T-helper 2 cell (primary cell): Measurements from ENCODE around the gene FOXC1.

ENCODE experiments used
- DNase-seq, 5 experiments: peaks; one replicate each; pipeline versions ENCODE4 v3.0.0 to v3.0.0-alpha.2; 2012 to 2022

The FOXC1 gene

GRCh38 chr6:1584996-1585668 is 24.6 kb upstream of the FOXC1 start:
- DNase-seq: no peak

GRCh38 chr6:1585669-1586049 is 24.1 kb upstream of the FOXC1 start:
- no peak for DNase-seq

- DNase-seq: no peak
Observed at GRCh38 chr6:1586256-1586655, 23.5 kb upstream of the FOXC1 start.

- DNase-seq: no peak
Observed at GRCh38 chr6:1586861-1587450, 22.8 kb upstream of the FOXC1 start.

- DNase-seq: no peak
Observed at GRCh38 chr6:1587546-1587945, 22.2 kb upstream of the FOXC1 start.

- DNase-seq: no peak
Observed at GRCh38 chr6:1587977-1588376, 21.7 kb upstream of the FOXC1 start.

- no peak for DNase-seq
Observed at GRCh38 chr6:1589208-1589607, 20.5 kb upstream of the FOXC1 start.

- no peak for DNase-seq
Observed at GRCh38 chr6:1590580-1590979, 19.1 kb upstream of the FOXC1 start.

- no peak for DNase-seq
Observed at GRCh38 chr6:1591243-1591642, 18.5 kb upstream of the FOXC1 start.

GRCh38 chr6:1591926-1592325 is 17.8 kb upstream of the FOXC1 start:
- DNase-seq: no peak

GRCh38 chr6:1592852-1593251 is 16.9 kb upstream of the FOXC1 start:
- DNase-seq: no peak

- no peak for DNase-seq
Observed at GRCh38 chr6:1593286-1593957, 16.3 kb upstream of the FOXC1 start.

GRCh38 chr6:1593958-1594314 is 15.8 kb upstream of the FOXC1 start:
- DNase-seq: no peak

GRCh38 chr6:1594445-1595200 is 15.1 kb upstream of the FOXC1 start:
- no peak for DNase-seq

- no peak for DNase-seq
Observed at GRCh38 chr6:1595271-1596087, 14.2 kb upstream of the FOXC1 start.

- DNase-seq: peak in 4 of 5 experiments; percentile 33 to 52 (median 50)
Observed at GRCh38 chr6:1596088-1596852, 13.4 kb upstream of the FOXC1 start.

- no peak for DNase-seq
Observed at GRCh38 chr6:1597121-1597744, 12.5 kb upstream of the FOXC1 start.

- DNase-seq: no peak
Observed at GRCh38 chr6:1597924-1598323, 11.8 kb upstream of the FOXC1 start.

- no peak for DNase-seq
Observed at GRCh38 chr6:1598433-1598832, 11.3 kb upstream of the FOXC1 start.

- no peak for DNase-seq
Observed at GRCh38 chr6:1598886-1599285, 10.8 kb upstream of the FOXC1 start.

GRCh38 chr6:1599469-1599868 is 10.2 kb upstream of the FOXC1 start:
- no peak for DNase-seq
